Dermis microvascular lymphatic vessel endothelial cell (primary cell): ENCODE results near the gene SETSIP. TPM values are rescaled to one million over a fixed set of nuclear protein-coding genes. Genes with fewer than 3 reads are reported as not detected.
"Not testable (repeated sequence)": the region's sequence is repeated elsewhere in the genome, so short reads cannot be mapped to it uniquely, and the experiment has no call there.

Source experiments
- DNase-seq, 2 donors: peaks; one replicate each; pipeline versions ENCODE4 v3.0.0 to v3.0.0-alpha.2; 2010; ENCODE audit warnings: low read depth in 2 of 2
- total RNA-seq: library from RNA; depleted of rRNA; stranded (reverse); fragments of >200 nt; gene quantifications from 2 replicates; pipeline ENCODE4 v1.2.1, GENCODE V29; 2014

Gene SETSIP
- total RNA-seq, 1 donor from 2014 or later: 0.26 TPM

GRCh38 chr1:92051948-92052347 is 23.3 kb downstream of the SETSIP start:
- DNase-seq: no peak

GRCh38 chr1:92045766-92046495 is 29.3 kb downstream of the SETSIP start:
- no peak for DNase-seq

- no peak for DNase-seq
Observed at GRCh38 chr1:92043621-92044020, 31.6 kb downstream of the SETSIP start.

- no peak for DNase-seq
Observed at GRCh38 chr1:92040971-92041370, 34.2 kb downstream of the SETSIP start.

- DNase-seq: no peak
Observed at GRCh38 chr1:92038695-92039346, 36.4 kb downstream of the SETSIP start.

- DNase-seq: no peak
Observed at GRCh38 chr1:92037400-92037799, 37.8 kb downstream of the SETSIP start.

- no peak for DNase-seq
Observed at GRCh38 chr1:92031281-92032110, 43.7 kb downstream of the SETSIP start.

- DNase-seq: peak; percentile 16 to 77
Observed at GRCh38 chr1:92030656-92031107, 44.5 kb downstream of the SETSIP start.

GRCh38 chr1:92029241-92029922 is 45.8 kb downstream of the SETSIP start:
- no peak for DNase-seq

- no peak for DNase-seq
Observed at GRCh38 chr1:92026806-92027205, 48.4 kb downstream of the SETSIP start.

GRCh38 chr1:92026042-92026441 is 49.2 kb downstream of the SETSIP start:
- not testable (repeated sequence) for DNase-seq

Other genes starting within 250 kb of the SETSIP start
- gene TGFBR3, start 189.3 kb downstream of the SETSIP start, total RNA-seq: 8.3 and 25.9 TPM in 2 replicates
- gene BRDT, start 126.0 kb downstream of the SETSIP start, total RNA-seq: not detected in 2 replicates
- gene EPHX4, start 45.4 kb downstream of the SETSIP start, total RNA-seq: 4.9 and 6.3 TPM in 2 replicates
- gene BTBD8, start 4.9 kb upstream of the SETSIP start, total RNA-seq: 1.3 and 2.3 TPM in 2 replicates
- gene C1orf146, start 142.5 kb upstream of the SETSIP start, total RNA-seq: not detected in 2 replicates
- gene GLMN, start 223.6 kb upstream of the SETSIP start, total RNA-seq: 4.3 and 6.7 TPM in 2 replicates
- gene RPAP2, start 223.6 kb upstream of the SETSIP start, total RNA-seq: 2.3 and 2.7 TPM in 2 replicates